ENCODE measurements around the gene NME9. TPM values are rescaled to one million over a fixed set of nuclear protein-coding genes. Genes with fewer than 3 reads are reported as not detected.

NME9 gene
- total RNA-seq, 1 donor from 2014 or later: 1.1 TPM

DNA sequence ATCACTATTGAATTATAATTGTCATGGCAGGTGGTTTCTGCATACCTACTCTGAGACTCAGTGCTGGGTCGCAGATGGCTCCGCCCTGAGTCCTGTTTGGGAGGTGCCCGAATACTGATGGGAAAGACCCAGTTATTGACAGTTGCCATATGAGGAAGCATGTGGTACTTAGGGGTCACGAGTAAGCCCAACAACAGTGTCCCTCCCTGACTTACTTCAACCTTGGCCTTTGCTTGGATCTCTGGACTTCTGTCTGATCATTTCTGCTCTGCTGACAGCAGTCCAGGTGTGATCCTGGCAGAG lies 35.6 kb upstream of the NME9 start:
- H3K9me3 Mint-ChIP-seq: no peaks in the 10 kb centered on the region
- peaks cover 4% of the 10 kb centered on the region for H3K4me1 Mint-ChIP-seq
- no peaks in the 10 kb centered on the region for H3K27me3 Mint-ChIP-seq (ENCODE audit: low read depth)
- TF ChIP-seq, protein P1, sequence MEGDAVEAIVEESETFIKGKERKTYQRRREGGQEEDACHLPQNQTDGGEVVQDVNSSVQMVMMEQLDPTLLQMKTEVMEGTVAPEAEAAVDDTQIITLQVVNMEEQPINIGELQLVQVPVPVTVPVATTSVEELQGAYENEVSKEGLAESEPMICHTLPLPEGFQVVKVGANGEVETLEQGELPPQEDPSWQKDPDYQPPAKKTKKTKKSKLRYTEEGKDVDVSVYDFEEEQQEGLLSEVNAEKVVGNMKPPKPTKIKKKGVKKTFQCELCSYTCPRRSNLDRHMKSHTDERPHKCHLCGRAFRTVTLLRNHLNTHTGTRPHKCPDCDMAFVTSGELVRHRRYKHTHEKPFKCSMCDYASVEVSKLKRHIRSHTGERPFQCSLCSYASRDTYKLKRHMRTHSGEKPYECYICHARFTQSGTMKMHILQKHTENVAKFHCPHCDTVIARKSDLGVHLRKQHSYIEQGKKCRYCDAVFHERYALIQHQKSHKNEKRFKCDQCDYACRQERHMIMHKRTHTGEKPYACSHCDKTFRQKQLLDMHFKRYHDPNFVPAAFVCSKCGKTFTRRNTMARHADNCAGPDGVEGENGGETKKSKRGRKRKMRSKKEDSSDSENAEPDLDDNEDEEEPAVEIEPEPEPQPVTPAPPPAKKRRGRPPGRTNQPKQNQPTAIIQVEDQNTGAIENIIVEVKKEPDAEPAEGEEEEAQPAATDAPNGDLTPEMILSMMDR (IDR thresholded peaks at IDR 0.05; ENCODE audit: unreplicated experiment): no peak
- H3K36me3 Mint-ChIP-seq: no peaks in the 10 kb centered on the region
- H3K27ac Mint-ChIP-seq: no peak overlapping the region
- no peak overlapping the region for H3K4me3 Mint-ChIP-seq
- no peak for DNase-seq (ENCODE audit: low spot score in 2 of 2, unreplicated experiment in 2 of 2)

DNA sequence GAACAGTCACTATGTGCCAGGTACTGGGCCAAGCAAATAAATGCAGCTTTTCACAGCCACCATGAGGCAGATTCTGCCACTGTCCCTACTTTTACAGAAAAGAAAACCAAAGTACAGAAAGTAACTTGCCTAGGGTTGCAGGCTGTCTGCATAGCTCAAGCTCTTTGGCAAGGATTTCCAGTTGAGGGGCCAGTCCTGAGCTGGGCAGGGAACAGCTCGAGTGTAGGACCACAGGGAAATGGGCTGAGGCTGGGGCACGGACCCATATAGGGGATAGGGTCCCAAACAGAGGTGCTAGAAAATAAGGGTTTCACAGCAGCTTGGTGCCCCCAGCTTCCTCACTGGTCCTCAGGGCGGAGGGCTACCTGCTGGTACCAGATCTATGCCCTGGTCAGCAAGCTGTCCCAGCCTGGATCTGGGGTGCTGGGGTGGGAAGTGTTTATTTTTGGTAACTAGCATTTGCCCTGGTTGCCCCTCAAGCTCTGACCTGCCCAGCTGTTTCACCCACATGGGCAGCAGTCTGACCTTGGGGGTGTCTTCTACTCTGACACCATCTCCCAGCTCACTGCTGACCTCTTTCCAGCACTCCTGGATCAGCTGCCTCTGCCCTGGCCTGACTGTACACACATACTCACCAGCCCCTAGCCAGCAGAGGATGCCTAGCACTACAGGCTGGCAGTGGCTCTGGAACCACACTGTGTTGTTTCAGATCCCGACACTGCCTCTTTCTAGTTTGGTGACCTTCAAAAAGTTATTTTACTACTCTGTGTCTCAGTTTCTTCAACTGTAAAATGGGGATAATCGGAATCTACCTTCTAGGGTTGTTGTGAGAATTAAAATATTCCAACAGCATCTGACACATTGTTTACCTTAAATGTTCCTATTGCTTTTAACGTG lies 35.0 kb upstream of the NME9 start:
- no peaks in the 10 kb centered on the region for H3K27me3 Mint-ChIP-seq (ENCODE audit: low read depth)

DNA sequence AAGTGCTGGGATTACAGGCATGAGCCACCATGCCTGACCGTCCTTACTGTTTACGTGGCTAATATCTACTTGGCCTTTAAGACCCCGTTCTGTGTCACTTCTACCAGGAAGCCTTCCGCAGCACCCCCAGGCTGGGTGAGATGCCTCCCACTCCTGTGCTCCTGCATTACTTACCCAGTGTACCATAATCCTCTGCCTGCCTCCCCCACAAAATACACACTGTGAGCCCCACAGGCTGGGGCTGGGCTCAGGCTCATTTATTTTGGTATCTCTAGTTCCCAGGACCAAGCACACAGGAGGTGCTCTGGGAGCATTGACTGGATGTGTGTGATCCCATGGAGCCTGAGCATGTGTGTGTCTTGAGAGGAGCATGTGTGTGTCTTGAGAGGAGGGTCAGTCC lies 33.7 kb upstream of the NME9 start:
- no peak overlapping the region for H3K27ac Mint-ChIP-seq
- H3K4me1 Mint-ChIP-seq: peaks cover 4% of the 10 kb centered on the region

More for the DNA sequence above, 35.0 kb upstream of the NME9 start:
- H3K27ac Mint-ChIP-seq: no peak overlapping the region
- TF ChIP-seq, protein P1 (IDR thresholded peaks at IDR 0.05; ENCODE audit: unreplicated experiment): no peak
- DNase-seq (ENCODE audit: low spot score in 2 of 2, unreplicated experiment in 2 of 2): no peak
- no peak overlapping the region for H3K4me3 Mint-ChIP-seq
- H3K9me3 Mint-ChIP-seq: no peaks in the 10 kb centered on the region
- peaks cover 4% of the 10 kb centered on the region for H3K4me1 Mint-ChIP-seq
- H3K36me3 Mint-ChIP-seq: no peaks in the 10 kb centered on the region

DNA sequence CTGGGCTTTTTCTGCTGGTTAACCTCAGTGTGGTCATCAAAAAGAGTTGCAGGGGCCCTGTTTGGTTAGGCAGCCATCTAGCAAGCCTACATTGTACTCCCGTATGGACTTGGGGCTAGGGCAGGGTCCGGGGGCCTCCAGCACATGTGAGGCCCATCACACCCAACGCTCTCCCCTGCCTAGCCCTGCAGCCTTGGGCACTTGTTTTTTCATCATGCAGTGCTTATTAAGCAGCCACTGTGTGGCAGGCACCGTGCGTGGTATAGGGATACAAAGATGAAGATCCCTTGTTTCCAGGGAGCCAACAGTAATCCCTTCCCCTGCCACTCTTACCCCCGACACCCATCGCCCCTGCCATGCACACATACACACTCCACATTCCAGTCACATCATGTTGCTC lies 32.9 kb upstream of the NME9 start:
- Mint-ChIP-seq H3K9me3 (no peaks in the 10 kb centered on the region), H3K27ac (no peak overlapping the region), H3K4me3 (no peak overlapping the region), H3K27me3 (ENCODE audit: low read depth) (no peaks in the 10 kb centered on the region), H3K36me3 (no peaks in the 10 kb centered on the region), H3K4me1 (peaks cover 3% of the 10 kb centered on the region)
- no peak for DNase-seq (ENCODE audit: low spot score in 2 of 2, unreplicated experiment in 2 of 2)
- TF ChIP-seq, protein P1 (IDR thresholded peaks at IDR 0.05; ENCODE audit: unreplicated experiment): no peak

More for the DNA sequence above, 33.7 kb upstream of the NME9 start:
- no peaks in the 10 kb centered on the region for H3K27me3 Mint-ChIP-seq (ENCODE audit: low read depth)
- TF ChIP-seq, protein P1 (IDR thresholded peaks at IDR 0.05; ENCODE audit: unreplicated experiment): no peak
- no peak for DNase-seq (ENCODE audit: low spot score in 2 of 2, unreplicated experiment in 2 of 2)
- no peaks in the 10 kb centered on the region for H3K36me3 Mint-ChIP-seq
- H3K9me3 Mint-ChIP-seq: no peaks in the 10 kb centered on the region
- no peak overlapping the region for H3K4me3 Mint-ChIP-seq

DNA sequence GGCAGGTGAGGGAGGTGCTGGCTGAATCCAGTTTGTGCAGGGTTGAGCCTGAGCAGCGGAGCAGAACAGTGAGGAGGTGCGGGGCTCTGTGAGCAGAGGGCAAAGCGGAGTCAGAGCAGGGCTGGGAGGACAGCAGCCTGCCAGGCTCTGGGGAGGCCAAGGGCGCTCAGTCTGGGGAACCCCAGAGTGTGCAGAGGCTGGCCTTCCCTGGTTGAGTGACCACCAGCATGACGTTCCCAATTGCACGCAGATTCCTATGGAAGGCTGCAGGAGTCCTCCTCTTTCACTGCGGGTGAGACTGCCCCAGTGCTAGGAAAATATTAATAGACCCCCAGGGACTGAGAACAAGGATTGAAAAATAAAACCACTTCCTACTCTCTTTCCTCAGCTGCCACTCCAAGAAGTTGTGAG lies 31.9 kb upstream of the NME9 start:
- no peaks in the 10 kb centered on the region for H3K4me1 Mint-ChIP-seq
- H3K27ac Mint-ChIP-seq: no peak overlapping the region
- H3K36me3 Mint-ChIP-seq: no peaks in the 10 kb centered on the region

More for the DNA sequence above, 31.9 kb upstream of the NME9 start:
- TF ChIP-seq, protein P1 (IDR thresholded peaks at IDR 0.05; ENCODE audit: unreplicated experiment): no peak
- Mint-ChIP-seq H3K9me3 (no peaks in the 10 kb centered on the region), H3K27me3 (ENCODE audit: low read depth) (no peaks in the 10 kb centered on the region), H3K4me3 (no peak overlapping the region)
- DNase-seq (ENCODE audit: low spot score in 2 of 2, unreplicated experiment in 2 of 2): no peak
